Iris pigment epithelial cell (primary cell): ENCODE results near the gene HPD.
"Not testable (repeated sequence)": the region's sequence is repeated elsewhere in the genome, so short reads cannot be mapped to it uniquely, and the experiment has no call there.

ENCODE experiments used
- DNase-seq: peaks from one replicate; pipeline ENCODE4 v3.0.0-alpha.2; 2011; ENCODE audit warnings: low read depth

HPD gene

DNA sequence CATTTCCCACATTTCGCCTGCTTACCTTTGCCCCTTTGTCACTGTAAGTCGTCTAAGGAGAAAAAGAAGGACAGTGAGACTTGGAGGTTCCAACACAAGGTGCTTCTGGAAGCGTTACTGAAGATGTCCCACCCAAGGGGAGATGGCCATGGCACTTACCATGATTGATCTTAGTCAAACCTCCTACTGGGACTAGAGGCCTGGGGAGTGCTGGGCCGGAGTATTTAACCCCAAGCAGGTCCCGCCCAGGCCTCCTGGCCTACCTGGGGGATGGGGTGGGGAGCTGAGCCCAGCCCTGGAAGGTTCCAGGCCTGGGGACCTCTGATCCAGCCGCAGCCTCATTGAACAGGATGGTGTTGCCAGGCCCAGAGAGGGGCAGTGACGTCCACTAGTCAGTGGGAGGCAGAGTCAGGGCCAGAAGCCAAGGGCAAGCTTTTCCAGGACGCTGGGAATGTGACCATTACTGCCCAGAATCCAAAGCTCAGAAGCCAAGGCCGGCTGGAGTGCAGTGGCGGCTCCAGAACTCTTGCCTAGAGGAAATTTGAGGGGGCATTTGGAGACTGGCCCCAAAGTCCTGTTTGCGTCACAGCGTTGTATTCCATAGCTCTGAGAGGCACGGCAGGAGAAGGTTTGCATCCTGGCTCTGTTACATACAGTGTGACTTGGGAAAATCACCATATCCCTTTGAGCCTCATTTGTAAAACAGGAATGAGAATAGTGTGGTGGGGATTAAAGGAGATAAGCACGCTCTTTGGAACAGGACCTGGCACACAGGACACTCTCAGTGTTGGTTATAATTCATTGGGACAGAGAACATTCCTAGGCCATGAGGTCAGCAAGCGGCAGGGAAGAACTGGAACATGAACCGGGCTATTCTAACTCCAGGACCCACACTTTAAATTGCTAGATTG, at the start of gene HPD:
Gene HPD (minus strand): TSS at position 198 of the 911 bp plus-strand sequence. CDS start 36 bp downstream, at position 162.
- DNase-seq = peak; percentile 71

DNA sequence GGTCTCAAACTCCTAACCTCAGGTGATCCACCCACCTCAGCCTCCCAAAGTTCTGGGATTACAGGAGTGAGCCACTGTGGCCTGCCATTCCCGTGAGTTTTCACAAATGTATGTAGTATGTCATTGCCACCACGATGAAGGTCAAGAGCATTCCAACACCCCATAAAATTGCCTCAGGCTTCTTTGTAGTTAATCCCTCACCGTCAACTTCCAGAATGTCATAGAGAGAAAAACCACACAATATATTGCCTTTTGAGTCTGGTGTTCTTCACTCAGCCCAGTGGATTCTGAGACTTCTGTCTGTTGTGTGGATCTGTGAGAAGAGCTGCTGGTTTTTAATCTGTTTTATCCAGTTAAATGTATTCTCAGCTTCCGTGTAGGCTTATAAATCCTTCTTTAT, 47.1 kb upstream of the HPD start:
- DNase-seq = peak; percentile 35

DNA sequence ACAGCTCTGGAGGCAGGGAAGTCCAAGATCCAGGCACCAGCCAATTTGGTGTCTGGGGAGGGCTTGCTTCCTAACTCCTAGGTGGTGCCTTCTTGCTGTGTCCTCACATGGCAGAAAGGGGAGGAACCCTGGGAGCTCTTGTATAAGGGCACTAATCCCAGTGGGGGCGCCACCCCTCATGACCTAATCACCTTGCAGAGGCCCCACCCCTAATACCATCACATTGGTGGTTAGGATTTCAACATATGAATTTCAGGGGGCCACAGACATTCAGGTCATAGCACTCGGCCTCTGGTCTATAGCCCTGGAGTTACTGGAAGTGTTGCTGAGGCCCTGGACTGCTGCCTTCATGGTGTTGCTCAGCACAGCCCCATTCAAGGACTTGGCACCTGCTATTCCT, 44.5 kb upstream of the HPD start:
- no peak for DNase-seq

DNA sequence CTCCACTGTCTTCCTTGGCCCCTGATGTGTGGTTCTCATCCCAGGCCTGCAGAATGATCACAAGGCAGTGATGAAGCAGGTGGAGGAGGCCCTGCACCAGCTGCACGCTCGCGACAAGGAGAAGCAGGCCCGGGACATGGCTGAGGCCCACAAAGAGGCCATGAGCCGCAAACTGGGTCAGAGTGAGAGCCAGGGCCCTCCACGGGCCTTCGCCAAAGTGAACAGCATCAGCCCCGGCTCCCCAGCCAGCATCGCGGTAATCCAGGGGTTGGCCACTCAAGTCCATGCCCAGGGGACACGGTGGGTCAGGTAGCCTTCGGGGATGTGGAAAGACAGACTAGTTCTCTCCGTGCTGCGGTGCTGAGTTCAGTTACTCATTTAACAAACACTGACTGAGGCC, 40.9 kb upstream of the HPD start:
- DNase-seq = no peak

DNA sequence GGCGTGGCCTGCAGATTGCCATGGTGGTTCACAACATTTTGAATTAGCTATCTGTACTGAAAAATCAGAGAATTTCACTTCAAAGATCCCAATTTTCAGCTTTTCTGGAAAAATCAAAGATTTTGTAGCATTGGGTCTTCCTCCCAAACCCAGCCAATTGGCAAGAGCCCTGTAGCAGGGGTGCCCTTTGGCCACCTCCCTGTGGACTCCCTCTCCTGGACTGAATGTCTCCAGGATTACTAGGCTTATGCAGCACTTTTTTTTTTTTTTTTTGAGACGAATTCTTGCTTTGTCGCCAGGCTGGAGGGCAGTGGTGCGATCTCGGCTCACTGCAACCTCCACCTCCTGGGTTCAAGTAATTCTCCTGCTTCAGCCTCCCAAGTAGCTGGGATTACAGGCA, 39.6 kb upstream of the HPD start:
- no peak for DNase-seq

DNA sequence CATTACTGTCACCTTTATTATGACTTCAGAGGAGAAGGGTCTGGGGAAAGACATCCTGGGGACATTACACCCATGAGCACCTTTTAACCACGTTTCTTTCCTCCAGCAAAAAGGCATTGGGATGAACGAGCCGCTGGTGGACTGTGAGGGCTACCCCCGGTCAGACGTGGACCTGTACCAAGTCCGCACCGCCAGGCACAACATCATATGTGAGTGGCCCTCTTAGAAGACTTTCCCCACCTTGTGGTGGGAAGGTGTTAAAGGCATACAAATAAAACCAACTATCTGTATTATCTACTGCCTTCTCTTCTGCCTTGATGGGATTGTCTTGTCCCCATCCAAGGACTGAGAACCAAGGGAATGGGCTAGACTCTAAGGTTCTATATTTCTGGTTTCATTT, 36.0 kb upstream of the HPD start:
- peak; percentile 69 for DNase-seq

DNA sequence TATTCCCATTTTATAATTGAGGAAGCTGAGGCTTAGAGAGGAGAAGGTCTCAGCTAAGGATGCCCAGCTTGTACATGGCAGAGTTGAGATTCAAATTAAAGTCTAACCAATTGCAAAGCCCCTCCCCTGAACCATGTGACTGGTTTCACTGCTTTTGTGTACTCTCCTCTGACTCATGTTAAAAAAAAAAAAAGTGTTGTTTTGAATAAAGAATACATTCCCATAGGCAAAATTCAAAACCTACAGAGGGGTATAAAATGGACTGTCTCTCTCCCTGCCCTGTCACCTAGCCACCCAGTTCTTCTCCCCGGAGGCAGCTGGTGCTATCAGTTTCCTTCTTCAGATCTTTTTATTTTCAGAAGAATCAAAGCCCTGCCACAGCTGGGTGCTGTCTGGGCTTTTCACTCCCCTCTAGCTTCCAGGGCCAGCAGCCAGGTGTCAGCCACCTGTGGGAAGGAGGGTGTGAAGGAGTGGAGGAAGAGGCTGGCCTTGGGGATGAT, 35.4 kb upstream of the HPD start:
- peak; percentile 77 for DNase-seq

DNA sequence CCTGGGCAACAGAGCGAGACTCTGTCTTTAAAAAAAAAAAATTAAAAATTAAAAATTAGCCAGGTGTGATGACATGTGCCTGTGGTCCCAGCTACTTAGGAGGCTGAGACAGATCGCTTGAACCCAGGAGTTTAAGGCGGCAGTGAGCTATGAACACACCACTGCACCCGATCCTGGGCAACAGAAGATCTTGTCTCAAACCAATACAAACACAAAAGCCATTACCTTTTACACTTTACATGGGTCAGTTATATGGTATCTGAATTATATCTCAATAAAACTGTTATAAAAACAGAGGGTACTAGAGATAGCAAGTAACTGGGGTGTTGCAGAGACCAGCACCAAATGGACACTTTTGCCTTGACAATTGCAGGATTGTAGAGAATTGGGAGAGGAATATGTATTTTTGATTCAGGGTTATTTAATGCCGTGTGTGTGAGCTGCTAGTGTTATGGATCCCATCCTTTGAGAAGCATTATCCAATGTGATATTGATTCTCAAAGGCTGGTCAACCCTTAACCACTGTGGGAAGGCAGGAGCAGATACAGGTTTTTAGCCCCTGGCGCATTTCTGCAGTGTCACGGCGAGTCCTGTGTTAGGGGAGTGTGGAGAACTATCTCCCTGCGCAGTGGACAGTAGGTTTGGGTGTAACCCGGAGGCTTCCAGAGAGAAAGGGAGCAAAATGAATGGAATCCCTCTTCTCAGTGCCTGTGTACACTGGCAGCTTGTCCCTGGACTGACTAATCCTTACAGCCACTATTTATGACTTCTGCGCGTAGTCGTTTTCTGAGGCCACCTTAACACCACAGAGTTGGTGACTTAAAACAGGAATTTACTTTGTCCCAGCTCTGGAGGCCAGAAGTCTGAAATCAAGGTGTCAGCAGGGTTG, 34.3 kb upstream of the HPD start:
- no peak for DNase-seq

DNA sequence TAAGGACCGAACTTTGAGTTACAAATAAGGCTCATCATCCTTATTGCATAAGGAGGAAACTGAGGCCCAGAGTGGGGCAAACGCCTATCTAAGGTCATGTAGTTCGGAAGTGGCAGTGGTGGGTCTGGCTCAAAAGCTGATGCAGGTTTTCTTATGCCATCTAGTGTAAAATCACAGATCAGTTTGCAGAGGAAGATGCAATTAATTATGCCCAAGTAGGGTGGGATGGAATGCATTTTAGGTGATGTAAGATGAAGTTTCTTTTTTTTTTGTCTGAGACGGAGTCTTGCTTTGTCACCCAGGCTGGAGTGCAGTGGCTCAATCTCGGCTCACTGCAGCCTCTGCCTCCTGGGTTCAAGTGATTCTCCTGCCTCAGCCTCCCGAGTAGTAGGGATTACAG, 31.0 kb upstream of the HPD start:
- DNase-seq = peak; percentile 11

DNA sequence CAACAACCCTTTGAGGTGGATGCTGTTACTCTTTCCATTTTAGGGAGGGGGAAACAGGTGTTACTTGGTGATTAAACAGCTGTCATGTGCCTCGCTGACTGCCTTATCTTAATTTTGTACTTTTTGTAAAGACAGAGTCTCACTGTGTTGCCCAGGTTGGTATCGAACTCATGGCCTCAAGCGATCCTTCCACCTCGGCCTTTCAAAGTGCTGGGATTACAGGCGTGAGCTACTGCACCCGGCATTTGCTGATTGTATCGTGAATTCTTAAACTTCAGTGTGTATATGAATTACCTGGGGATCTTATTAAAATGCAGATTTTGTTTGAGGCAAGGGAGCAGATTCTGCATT, 30.6 kb upstream of the HPD start:
- DNase-seq = no peak

DNA sequence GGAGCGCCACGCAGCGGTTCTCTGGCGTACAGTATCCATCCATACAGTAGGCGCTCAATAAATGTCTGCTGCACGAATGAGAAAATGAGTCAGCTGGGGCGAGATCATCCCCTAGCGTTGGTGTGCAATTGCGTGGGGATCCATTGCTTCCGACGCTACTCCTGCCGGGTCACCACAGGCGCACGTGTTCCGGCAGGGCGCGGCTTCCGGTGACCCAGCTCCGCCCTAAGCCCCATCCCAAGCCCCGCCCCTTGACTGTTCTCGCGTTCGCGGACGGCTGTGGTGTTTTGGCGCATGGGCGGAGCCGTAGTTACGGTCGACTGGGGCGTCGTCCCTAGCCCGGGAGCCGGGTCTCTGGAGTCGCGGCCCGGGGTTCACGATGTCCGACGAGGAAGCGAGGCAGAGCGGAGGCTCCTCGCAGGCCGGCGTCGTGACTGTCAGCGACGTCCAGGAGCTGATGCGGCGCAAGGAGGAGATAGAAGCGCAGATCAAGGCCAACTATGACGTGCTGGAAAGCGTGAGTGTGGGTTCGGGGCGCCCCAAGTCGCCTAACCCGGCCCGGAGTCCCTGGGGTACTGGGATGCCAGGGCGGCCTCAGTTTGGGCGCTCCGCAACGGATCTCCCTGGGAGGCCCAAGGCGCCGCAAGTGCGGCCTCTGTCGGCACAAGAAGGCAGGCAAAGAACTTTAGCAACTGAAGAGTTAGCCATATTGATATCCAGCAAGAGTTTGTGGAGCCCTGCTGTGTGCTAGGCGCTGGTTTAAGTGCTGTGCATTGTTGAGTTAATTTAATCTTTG, 30.0 kb upstream of the HPD start, which contains the start of gene PSMD9:
Gene PSMD9 (plus strand): TSS at position 313 of the 796 bp plus-strand sequence. CDS start 67 bp downstream, at position 380.
- DNase-seq = peak; percentile 99

DNA sequence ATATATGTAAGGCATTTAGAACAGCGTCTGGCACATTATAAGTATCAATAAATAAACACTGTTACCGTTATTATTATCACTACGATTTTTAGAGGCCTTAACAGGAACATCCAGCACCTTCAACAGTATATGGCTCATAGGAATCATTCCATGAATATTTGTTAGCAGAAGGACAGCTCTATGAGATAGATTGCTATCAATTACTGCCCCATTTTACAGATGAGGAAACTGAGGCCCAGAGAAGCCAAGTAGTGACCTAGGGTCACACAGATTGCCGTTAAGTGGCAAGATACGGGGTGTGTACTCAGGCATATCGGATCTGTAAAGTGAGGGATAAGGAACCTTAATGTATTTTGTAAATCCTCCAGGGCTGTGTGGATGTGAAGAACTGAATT, 29.4 kb upstream of the HPD start:
- no peak for DNase-seq

DNA sequence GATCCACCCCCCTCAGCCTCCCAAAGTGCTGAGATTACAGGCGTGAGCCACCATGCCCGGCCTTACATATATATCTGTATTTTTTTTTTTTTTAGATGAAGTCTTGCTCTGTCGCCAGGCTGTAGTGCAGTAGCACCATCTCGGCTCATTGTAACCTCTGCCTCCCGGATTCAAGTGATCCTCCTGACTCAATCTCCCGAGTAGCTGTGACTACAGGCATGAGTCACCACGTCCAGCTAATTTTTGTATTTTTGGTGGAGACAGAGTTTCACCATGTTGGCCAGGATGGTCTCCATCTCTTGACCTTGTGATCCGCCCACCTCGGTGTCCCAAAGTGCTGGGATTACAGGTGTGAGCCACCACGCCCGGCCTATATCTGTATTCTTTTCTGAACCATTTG, 26.5 kb upstream of the HPD start:
- DNase-seq = peak; percentile 63

DNA sequence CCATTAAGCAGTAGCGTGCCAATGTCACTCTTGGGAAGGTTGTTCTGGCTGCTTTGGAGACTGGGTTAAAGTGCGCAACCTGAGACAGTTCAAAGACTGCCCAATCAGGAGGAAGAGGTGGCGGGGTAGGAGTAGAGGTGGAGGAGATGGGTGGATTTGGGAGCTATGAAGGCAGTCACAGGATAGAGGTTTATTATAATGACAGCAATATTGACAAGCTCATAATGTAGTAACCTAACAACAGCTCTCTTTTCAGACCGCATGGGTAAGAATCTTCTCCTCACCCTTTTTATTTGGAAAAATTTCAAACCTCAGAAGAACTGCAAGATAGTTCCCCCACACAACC, 24.6 kb upstream of the HPD start:
- no peak for DNase-seq

DNA sequence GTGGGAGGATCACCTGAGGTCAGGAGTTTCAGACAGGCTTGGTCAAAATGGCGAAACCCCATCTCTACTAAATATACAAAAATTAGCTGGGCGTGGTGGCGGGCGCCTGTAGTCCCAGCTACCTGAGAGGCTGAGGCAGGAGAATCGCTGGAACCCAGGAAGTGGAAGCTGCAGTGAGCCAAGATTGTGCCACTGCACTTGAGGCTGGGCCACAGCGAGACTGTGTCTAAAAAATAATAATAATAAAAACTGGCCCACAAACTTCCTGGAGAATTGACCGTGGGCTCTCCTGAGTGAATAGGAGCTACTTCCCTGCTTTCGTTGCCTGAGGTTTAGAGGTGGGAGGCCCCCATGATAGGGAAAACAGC, 17.4 kb upstream of the HPD start:
- not testable (repeated sequence) for DNase-seq

DNA sequence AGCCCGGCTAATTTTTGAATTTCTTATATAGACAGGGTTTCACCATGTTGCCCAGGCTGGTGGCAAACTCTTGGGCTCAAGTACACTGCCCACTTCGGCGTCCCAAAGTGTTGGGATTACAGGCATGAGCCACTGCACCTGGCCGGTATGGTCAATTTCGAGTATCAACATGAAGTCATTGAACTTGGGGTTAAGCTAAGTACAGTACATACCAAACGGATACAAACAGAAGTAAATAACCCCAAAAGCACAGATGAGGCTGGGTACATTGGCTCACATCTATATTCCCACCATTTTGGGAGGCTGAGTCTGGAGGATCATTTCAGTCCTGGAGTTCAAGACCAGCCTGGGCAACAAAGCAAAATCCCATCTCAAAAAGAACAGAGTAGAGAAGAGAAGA, 16.9 kb upstream of the HPD start:
- no peak for DNase-seq

DNA sequence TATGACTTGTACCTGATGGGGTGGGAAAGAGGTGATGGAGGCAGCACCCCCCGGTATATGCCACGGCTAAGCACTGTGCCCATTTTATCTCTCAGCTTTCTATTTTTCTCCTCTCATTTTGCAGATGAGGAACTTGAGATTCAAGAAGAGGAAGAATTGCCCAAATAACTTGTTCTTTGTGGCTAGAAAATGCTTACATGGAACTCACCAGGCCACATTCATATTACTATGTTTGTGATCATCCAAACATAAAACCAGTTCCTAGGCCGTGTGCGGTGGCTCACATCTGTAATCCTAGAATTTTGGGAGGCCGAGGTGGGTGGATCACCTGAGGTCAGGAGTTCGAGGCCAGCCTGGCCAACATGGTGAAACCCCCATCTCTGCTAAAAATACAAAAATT, 15.4 kb upstream of the HPD start:
- DNase-seq = no peak

DNA sequence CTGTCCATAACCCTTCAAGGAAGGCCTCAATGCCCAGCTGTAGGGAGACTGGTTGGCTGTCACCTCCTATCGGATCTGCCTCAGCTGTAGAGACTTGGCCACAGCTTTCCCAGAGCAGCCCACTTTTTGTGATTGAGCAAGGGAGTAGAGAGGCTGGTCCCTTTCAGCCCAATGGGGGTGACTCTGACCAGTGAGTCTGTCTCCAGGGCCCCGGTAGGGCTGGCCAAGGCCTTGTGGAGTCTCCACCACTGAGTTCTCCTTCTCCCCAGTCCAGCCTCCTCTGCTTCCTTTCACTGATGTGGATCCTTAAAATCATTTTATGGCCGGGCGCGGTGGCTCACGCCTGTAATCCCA, 14.5 kb upstream of the HPD start:
- DNase-seq = peak; percentile 20

DNA sequence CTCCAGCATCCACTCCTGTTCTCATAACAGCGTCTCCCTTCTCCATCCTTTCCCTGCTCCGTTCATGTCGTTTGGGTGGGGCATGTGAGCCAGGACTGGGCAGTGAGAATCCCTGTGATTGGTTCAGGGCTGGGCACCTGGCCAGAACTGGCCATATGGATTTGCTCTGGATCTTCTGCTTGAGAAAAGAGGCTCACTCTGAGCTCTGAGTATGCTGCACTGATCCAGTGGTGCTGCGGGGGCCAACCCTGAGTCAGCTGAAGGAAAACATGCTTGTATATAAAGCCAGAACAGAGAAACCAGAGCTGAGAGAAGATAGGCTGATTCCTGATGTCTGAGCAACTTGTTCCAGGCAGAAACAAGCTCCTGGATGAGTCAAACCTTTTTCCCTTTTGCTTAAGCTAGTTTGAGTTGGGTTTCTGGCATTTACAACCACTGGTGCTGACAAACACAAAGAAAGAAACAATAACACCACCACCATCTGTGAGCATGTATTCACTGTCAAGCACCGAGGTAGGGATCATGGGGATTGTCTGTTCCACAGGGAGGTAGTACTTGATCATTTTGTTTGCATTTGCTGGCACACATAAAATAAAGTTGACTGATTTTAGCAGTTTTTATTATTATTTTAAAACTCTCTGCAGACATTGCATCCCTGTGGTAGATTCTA, 14.0 kb upstream of the HPD start:
- peak; percentile 98 for DNase-seq

DNA sequence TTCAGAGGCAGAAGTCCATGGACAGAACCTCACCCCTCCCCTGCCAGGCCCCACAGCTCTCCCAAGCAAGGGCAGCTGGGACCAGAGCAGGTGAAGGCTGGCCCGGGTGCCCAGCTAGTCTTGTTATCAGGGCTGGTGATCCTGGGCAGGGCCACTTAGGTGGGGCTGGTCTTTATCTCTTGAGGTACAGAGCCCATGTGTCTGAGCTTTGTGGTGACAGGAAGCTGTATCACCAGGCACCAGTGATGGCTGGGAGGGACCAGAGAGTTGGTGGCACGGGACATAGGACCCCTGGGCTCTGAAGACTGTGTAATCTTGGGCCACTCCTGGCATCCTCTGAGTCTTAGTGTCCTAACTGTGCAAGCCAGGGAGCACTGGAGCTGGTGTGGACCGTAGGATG, 12.8 kb upstream of the HPD start:
- DNase-seq = no peak

DNA sequence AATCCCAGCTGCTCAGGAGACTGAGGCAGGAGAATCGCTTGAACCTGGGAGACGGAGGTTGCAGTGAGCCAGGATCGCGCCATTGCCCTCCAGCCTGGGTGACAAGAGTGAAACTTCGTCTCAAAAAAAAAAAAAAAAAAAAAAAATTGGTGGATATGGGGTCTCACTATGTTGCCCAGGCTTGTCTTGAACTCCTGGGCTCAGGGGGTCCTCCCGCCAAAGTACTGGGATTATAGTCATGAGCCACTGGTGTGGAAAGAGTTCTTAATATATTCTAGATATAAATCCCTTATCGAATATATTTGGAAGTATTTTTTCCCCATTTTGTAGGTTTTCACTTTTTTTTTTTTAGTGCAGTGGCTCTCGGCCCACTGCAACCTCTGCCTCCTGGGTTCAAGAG, 10.6 kb upstream of the HPD start:
- not testable (repeated sequence) for DNase-seq

DNA sequence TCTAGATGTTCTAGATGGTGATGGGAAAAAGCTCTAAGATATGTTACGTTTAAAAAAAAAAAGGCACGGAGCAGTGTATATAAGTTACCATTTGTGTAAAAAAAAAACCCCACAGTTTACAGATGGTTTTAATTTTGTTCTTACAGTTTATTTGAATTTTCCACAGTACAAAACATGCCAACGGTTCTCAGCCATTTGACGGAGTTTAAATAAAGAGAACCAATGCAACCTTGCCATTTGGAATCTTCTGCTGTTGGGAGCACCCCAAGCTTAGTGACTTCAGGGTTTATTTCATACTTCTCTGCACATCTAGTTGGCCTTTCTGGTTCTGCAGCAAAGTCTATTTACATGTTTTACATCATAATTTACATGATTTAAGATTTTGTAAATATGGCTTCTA, 7.7 kb upstream of the HPD start:
- no peak for DNase-seq
